Trophoblast cell (in vitro differentiated cells and primary cell): ENCODE measurements around the gene PPP1R27.

Experiments
- DNase-seq, 2 donors: peaks; one replicate each; pipeline ENCODE4 v3.0.0-alpha.2; 2016
- H2AFZ ChIP-seq: 2 replicates; pipeline ENCODE4 v1.6.1; 2013; ENCODE audit warnings: low read length, moderate library complexity, mild to moderate bottlenecking; ENCODE audit not compliant: insufficient read depth, poor library complexity
- H2AK5ac ChIP-seq: 2 replicates; pipeline ENCODE4 v1.6.1; 2013; ENCODE audit warnings: mild to moderate bottlenecking, low read length
- H2BK120ac ChIP-seq: 2 replicates; pipeline ENCODE4 v1.6.1; 2013; ENCODE audit warnings: low read length, mild to moderate bottlenecking, moderate library complexity; ENCODE audit not compliant: insufficient read depth, poor library complexity
- H2BK12ac ChIP-seq: 2 replicates; pipeline ENCODE4 v1.6.1; 2013; ENCODE audit warnings: mild to moderate bottlenecking, low read length, moderate library complexity
- H2BK5ac ChIP-seq: 2 replicates; pipeline ENCODE4 v1.6.1; 2013; ENCODE audit warnings: low read length, low read depth, moderate library complexity, mild to moderate bottlenecking; ENCODE audit not compliant: poor library complexity
- H3K14ac ChIP-seq: 2 replicates; pipeline ENCODE4 v1.6.1; 2013; ENCODE audit warnings: mild to moderate bottlenecking, low read length
- H3K18ac ChIP-seq: 2 replicates; pipeline ENCODE4 v1.6.1; 2013; ENCODE audit warnings: mild to moderate bottlenecking, low read length
- H3K23ac ChIP-seq: 2 replicates; pipeline ENCODE4 v1.6.1; 2013; ENCODE audit warnings: low read length
- H3K27ac ChIP-seq: 2 replicates; pipeline ENCODE4 v1.5.1; 2013; ENCODE audit warnings: low read depth, mild to moderate bottlenecking, inconsistent platforms, low read length, moderate library complexity
- H3K27me3 ChIP-seq: 2 replicates; pipeline ENCODE4 v1.6.1; 2013; ENCODE audit warnings: inconsistent platforms, mild to moderate bottlenecking, low read length, moderate library complexity; ENCODE audit not compliant: insufficient read depth
- H3K36me3 ChIP-seq, 2 experiments: 1 replicate in 1 of 2; 2 replicates in 1 of 2; pipeline ENCODE4 v1.6.1; 2013; ENCODE audit warnings: low read length in 2 of 2, mild to moderate bottlenecking in 2 of 2, moderate library complexity in 1 of 2; ENCODE audit not compliant: insufficient read depth in 2 of 2, control insufficient read depth in 1 of 2
- H3K4ac ChIP-seq: 2 replicates; pipeline ENCODE4 v1.6.1; 2013; ENCODE audit warnings: low read depth, mild to moderate bottlenecking, low read length, moderate library complexity
- H3K4me1 ChIP-seq, 2 experiments: 1 replicate in 1 of 2; 2 replicates in 1 of 2; pipeline ENCODE4 v1.6.1; 2013; ENCODE audit warnings: low read length in 2 of 2, mild to moderate bottlenecking in 2 of 2, moderate library complexity in 1 of 2; ENCODE audit not compliant: insufficient read depth in 2 of 2, control insufficient read depth in 1 of 2
- H3K4me2 ChIP-seq: 2 replicates; pipeline ENCODE4 v1.6.1; 2013; ENCODE audit warnings: inconsistent platforms, mild to moderate bottlenecking, low read length, moderate library complexity
- H3K4me3 ChIP-seq: 2 replicates; pipeline ENCODE4 v1.5.1; 2013; ENCODE audit warnings: mild to moderate bottlenecking, low read depth, low read length, inconsistent platforms
- H3K79me1 ChIP-seq: one replicate; pipeline ENCODE4 v1.6.1; 2013; ENCODE audit warnings: low read length
- H3K79me2 ChIP-seq: 2 replicates; pipeline ENCODE4 v1.6.1; 2013; ENCODE audit warnings: low read length, mild to moderate bottlenecking; ENCODE audit not compliant: control insufficient read depth, insufficient read depth, poor library complexity
- H3K9ac ChIP-seq: 2 replicates; pipeline ENCODE4 v1.6.1; 2013; ENCODE audit warnings: mild to moderate bottlenecking, low read length
- H3K9me3 ChIP-seq: 2 replicates; pipeline ENCODE4 v1.6.1; 2013; ENCODE audit warnings: low read depth, mild to moderate bottlenecking, control low read depth, inconsistent platforms, low read length; ENCODE audit not compliant: insufficient read depth
- H4K12ac ChIP-seq: 2 replicates; pipeline ENCODE4 v1.6.1; 2013; ENCODE audit warnings: low read depth, mild to moderate bottlenecking, low read length, moderate library complexity
- H4K8ac ChIP-seq: 2 replicates; pipeline ENCODE4 v1.6.1; 2013; ENCODE audit warnings: low read depth, mild to moderate bottlenecking, low read length, moderate library complexity
- H4K91ac ChIP-seq: one replicate; pipeline ENCODE4 v1.6.1; 2013; ENCODE audit warnings: low read depth, mild to moderate bottlenecking, low read length, moderate library complexity
- WGBS: extraction: QIAGEN DNeasy Blood & Tissue Kit; methylation state at CpG from one replicate; pipeline ENCODE4 v1.1.7; 2013; ENCODE audit warnings: missing lambda C conversion rate; ENCODE audit not compliant: insufficient read length, insufficient coverage; ENCODE audit errors: extremely low coverage; 5-methylcytosine and 5-hydroxymethylcytosine counted together

Gene PPP1R27

DNA sequence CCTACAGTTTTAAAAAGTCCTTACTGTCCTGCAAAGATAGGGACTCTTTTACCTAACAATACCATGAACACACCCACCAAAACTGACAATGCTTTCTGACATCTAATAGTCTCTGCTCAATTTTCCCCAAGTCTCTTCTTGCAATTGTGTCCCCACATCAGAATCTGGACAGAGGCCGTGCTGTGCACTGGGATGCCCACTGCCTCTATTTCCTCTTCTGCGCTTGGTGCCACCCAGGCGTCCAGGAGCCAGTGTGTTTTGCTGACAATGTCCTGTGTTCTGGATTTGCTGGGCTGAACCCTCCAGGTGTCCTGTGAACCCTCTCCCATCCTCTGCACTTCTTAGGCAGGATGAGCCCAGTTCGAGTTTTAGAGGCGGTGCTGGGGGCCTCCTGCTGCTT, 42.7 kb upstream of the PPP1R27 start:
- DNase-seq, result no peak
- H2BK5ac ChIP-seq, result no peak overlapping the region
- H3K23ac ChIP-seq, result no peak overlapping the region
- H4K8ac ChIP-seq, result no peak overlapping the region
- H2BK12ac ChIP-seq, result no peak overlapping the region
- H2BK120ac ChIP-seq, result no peak overlapping the region
- H3K4me3 ChIP-seq, result no peak overlapping the region
- no peak overlapping the region for H3K27ac ChIP-seq
- peaks cover 1% of the 10 kb centered on the region for H3K9me3 ChIP-seq
- no peak overlapping the region for H3K18ac ChIP-seq
- H3K27me3 ChIP-seq, result no peaks in the 10 kb centered on the region
- no peaks in the 10 kb centered on the region for H3K4me1 ChIP-seq
- H2AFZ ChIP-seq, result no peak overlapping the region
- H3K9ac ChIP-seq, result no peak overlapping the region
- H3K79me2 ChIP-seq, result no peaks in the 10 kb centered on the region
- no peak overlapping the region for H4K12ac ChIP-seq
- H3K4ac ChIP-seq, result no peak overlapping the region
- no CpG with 5 or more reads among the region's 5 CpGs for WGBS
- no peaks in the 10 kb centered on the region for H3K79me1 ChIP-seq
- no peak overlapping the region for H3K4me2 ChIP-seq
- H3K36me3 ChIP-seq, result peaks cover 10 to 16% of the 10 kb centered on the region in 2 experiments
- no peak overlapping the region for H3K14ac ChIP-seq
- H4K91ac ChIP-seq, result no peak overlapping the region
- H2AK5ac ChIP-seq, result no peak overlapping the region

DNA sequence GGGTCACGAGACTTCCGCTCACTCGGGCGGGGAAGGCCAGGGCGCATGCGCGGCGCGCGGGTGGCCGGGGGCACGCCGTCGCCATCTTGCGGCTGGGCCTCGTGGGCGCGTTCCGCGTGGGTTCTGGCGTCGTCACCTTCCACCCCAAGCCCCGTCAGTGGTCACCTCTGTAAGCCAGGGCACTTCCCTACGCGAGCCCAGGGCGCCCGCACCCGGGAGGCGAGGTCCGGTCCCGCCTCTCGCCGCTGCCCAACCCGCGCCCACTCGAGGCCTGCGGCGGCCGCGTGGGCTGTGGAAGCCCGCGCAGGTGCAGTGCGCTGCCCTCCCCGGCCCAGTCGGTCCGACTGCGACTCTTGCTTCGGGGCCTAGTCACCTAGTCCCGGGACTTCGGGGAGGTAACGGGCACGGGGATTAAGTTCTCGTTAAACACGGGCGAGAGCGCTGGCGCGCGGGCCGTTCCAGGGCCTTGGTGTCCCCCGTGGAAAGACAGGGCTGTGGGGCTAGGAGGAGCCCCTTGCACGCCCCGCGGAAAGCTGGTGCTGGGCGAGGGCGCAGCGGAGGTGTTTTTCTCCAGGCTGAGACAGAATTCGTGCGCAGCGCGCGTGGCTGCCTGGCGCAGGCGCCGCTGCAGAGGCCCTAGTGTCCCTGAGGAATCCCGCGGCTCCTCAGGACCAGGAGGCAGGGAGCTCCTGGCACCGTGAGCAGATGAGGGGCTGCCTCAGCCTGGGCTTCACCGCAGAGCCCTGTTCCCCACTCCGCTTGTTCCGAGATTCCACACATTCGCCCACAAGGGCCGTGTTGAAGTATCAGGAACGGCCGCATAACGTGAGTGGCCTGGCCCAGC, 36.8 kb upstream of the PPP1R27 start:
- Histone ChIP-seq H3K4me1 (peaks cover 31 to 36% of the 10 kb centered on the region in 2 experiments), H3K27ac (peak overlapping the region; percentile 82), H2BK5ac (peak overlapping the region; percentile 76), H3K14ac (peak overlapping the region; percentile 98), H3K27me3 (no peaks in the 10 kb centered on the region), H3K79me1 (peaks cover 35% of the 10 kb centered on the region), H3K18ac (peak overlapping the region; percentile 89), H2BK120ac (peak overlapping the region; percentile 93), H4K12ac (peak overlapping the region; percentile 91), H3K9ac (peak overlapping the region; percentile 97), H2BK12ac (no peak overlapping the region), H3K4me2 (peak overlapping the region; percentile 91), H3K4ac (peak overlapping the region; percentile 95), H3K79me2 (peaks cover 23% of the 10 kb centered on the region), H4K91ac (peak overlapping the region; percentile 98), H3K4me3 (peak overlapping the region; percentile 91), H2AK5ac (peak overlapping the region; percentile 94), H3K9me3 (no peaks in the 10 kb centered on the region), H3K23ac (no peak overlapping the region), H4K8ac (peak overlapping the region; percentile 96), H2AFZ (peak overlapping the region; percentile 84), H3K36me3 (peaks cover 25 to 27% of the 10 kb centered on the region in 2 experiments)
- no CpG with 5 or more reads among the region's 86 CpGs for WGBS
- peak; percentile 81 to 92 for DNase-seq

DNA sequence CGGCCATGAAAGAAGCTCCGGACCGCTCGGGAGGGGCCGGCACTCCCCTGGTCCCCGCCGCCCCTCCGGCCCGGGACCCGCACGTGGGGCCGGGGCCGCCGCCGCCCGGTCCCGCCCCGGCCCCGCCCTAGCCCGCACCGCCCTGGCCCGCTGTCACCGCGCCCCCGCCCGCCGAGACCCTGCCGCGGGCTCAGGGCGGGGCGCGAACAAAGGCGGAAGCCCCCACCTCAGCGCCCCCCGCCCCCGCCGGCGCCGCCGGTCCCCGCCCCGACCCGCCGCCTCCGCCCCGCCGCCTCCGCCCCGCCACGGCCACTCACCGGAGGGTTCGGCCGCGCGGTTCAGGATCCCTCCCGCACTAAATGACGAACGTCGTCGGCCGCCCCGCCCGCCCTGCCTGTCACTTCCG, 36.1 kb upstream of the PPP1R27 start, which contains the start of gene ARHGDIA:
TSS of gene ARHGDIA (minus strand) at position 357 of the 406 bp plus-strand sequence. CDS start 1,407 bp downstream, outside the sequence.
- peak within 1 kb of the TSS; percentile 82 for H3K27ac ChIP-seq
- H2AK5ac ChIP-seq, result peak within 1 kb of the TSS; percentile 94
- H4K12ac ChIP-seq, result peak within 1 kb of the TSS; percentile 91
- peak in 1 of 2 donors; percentile 21 for DNase-seq
- H3K23ac ChIP-seq, result no peak within 1 kb of the TSS
- no peaks in the 10 kb centered on the region for H3K27me3 ChIP-seq
- H3K4me2 ChIP-seq, result peak within 1 kb of the TSS; percentile 92
- peak within 1 kb of the TSS; percentile 89 for H3K18ac ChIP-seq
- H3K79me1 ChIP-seq, result peaks cover 35% of the 10 kb centered on the region
- H4K8ac ChIP-seq, result peak within 1 kb of the TSS; percentile 96
- peaks cover 2% of the 10 kb centered on the region for H3K9me3 ChIP-seq
- peak within 1 kb of the TSS; percentile 98 for H4K91ac ChIP-seq
- peak within 1 kb of the TSS; percentile 98 for H3K4ac ChIP-seq
- peak within 1 kb of the TSS; percentile 99 for H3K9ac ChIP-seq
- H2BK12ac ChIP-seq, result no peak within 1 kb of the TSS
- H2AFZ ChIP-seq, result peak within 1 kb of the TSS; percentile 84
- H3K14ac ChIP-seq, result peak within 1 kb of the TSS; percentile 98
- H2BK5ac ChIP-seq, result peak within 1 kb of the TSS; percentile 88
- H3K79me2 ChIP-seq, result peaks cover 23% of the 10 kb centered on the region
- no CpG with 5 or more reads among the region's 64 CpGs for WGBS
- peaks cover 30 to 32% of the 10 kb centered on the region in 2 experiments for H3K36me3 ChIP-seq
- peaks cover 31 to 40% of the 10 kb centered on the region in 2 experiments for H3K4me1 ChIP-seq
- H3K4me3 ChIP-seq, result peak within 1 kb of the TSS; percentile 91
- H2BK120ac ChIP-seq, result peak within 1 kb of the TSS; percentile 93

- Histone ChIP-seq H3K4me1 (peaks cover 31 to 40% of the 10 kb centered on the region in 2 experiments), H3K79me1 (peaks cover 35% of the 10 kb centered on the region), H3K18ac (peak overlapping the region; percentile 53), H3K23ac (no peak overlapping the region), H3K4me2 (peak overlapping the region; percentile 92), H3K27ac (peak overlapping the region; percentile 82), H4K8ac (peak overlapping the region; percentile 78), H4K91ac (peak overlapping the region; percentile 97), H2BK12ac (no peak overlapping the region), H4K12ac (peak overlapping the region; percentile 63), H3K4me3 (peak overlapping the region; percentile 91), H2BK120ac (peak overlapping the region; percentile 71), H3K14ac (peak overlapping the region; percentile 95), H3K9ac (peak overlapping the region; percentile 99), H2AFZ (peak overlapping the region; percentile 47), H3K9me3 (peaks cover 3% of the 10 kb centered on the region), H2BK5ac (peak overlapping the region; percentile 88), H3K27me3 (no peaks in the 10 kb centered on the region), H3K36me3 (peaks cover 36 to 39% of the 10 kb centered on the region in 2 experiments), H3K4ac (peak overlapping the region; percentile 98), H3K79me2 (peaks cover 23% of the 10 kb centered on the region), H2AK5ac (peak overlapping the region; percentile 86)
- DNase-seq, result peak in 1 of 2 donors; percentile 45
- no CpG with 5 or more reads among the region's 65 CpGs for WGBS
These were observed 35.5 kb upstream of the PPP1R27 start for GRCh38 chr17:81870131-81870980.
